H1 (cell line): ENCODE results near the gene ATP9B. TPM values are rescaled to one million over a fixed set of nuclear protein-coding genes. Genes with fewer than 3 reads are reported as not detected.

Experiments used
- CTCF ChIA-PET: fragments of 300-600 bp; sonication (Branson Sonifier 250); formaldehyde crosslinking; loops from one replicate; lab custom pipeline; 2021; ENCODE audit not compliant: partially characterized antibody; lab: Charles Lee
- POLR2A ChIA-PET: fragments of 300-600 bp; sonication (Branson Sonifier 250); formaldehyde crosslinking; loops from one replicate; lab custom pipeline; 2021; ENCODE audit warnings: inconsistent platforms; ENCODE audit not compliant: partially characterized antibody; lab: Charles Lee
- DNase-seq, 2 experiments: peaks; one replicate each; pipeline versions ENCODE4 v3.0.0 to v3.0.0-alpha.2; 2010 to 2022; ENCODE audit warnings: low spot score in 2 of 2, low read depth in 1 of 2, mixed read lengths in 1 of 2
- FAIRE-seq: peaks from 2 replicates; lab custom pipeline; 2011; peaks lifted over from hg19 to GRCh38; lab: Jason Lieb, UNC
- H2AFZ ChIP-seq: 2 replicates; pipeline ENCODE4 v1.8.1; 2012; ENCODE audit warnings: low read length, inconsistent platforms
- H2AK5ac ChIP-seq: 2 replicates; pipeline ENCODE4 v1.6.1; 2013; ENCODE audit warnings: low read depth, low read length
- H2BK120ac ChIP-seq: replicated peaks from 2 replicates; pipeline ENCODE3; 2013; ENCODE audit warnings: low read depth, low read length, inconsistent platforms
- H2BK12ac ChIP-seq: 2 replicates; pipeline ENCODE4 v1.6.1; 2013; ENCODE audit warnings: low read depth, low read length
- H2BK15ac ChIP-seq: 2 replicates; pipeline ENCODE4 v1.6.1; 2013; ENCODE audit warnings: low read length
- H2BK20ac ChIP-seq: 2 replicates; pipeline ENCODE4 v1.6.1; 2013; ENCODE audit warnings: low read length
- H2BK5ac ChIP-seq: 2 replicates; pipeline ENCODE4 v1.6.1; 2013; ENCODE audit warnings: low read depth, low read length
- H3K14ac ChIP-seq: 2 replicates; pipeline ENCODE4 v1.6.1; 2013; ENCODE audit warnings: inconsistent platforms; ENCODE audit not compliant: insufficient read length
- H3K18ac ChIP-seq: 2 replicates; pipeline ENCODE4 v1.6.1; 2013; ENCODE audit warnings: low read length; ENCODE audit errors: extremely low read depth
- H3K23ac ChIP-seq: 2 replicates; pipeline ENCODE4 v1.6.1; 2013; ENCODE audit warnings: inconsistent platforms; ENCODE audit not compliant: insufficient read length
- H3K23me2 ChIP-seq: 2 replicates; pipeline ENCODE4 v1.6.1; 2013; ENCODE audit warnings: low read depth, low read length
- H3K27ac ChIP-seq: 2 replicates; pipeline ENCODE4 v1.6.1; 2011; ENCODE audit warnings: low read depth, low read length, inconsistent platforms
- H3K27me3 ChIP-seq, 4 experiments: replicated peaks in 1 of 4; 1 replicate in 1 of 4; 2 replicates in 3 of 4; pipeline versions ENCODE4 v1.6.1 to v1.8.1; 2011 to 2013; ENCODE audit warnings: low read length in 3 of 4, mild to moderate bottlenecking in 3 of 4, inconsistent platforms in 2 of 4, mixed read lengths in 2 of 4, moderate library complexity in 1 of 4; ENCODE audit not compliant: control insufficient read depth in 3 of 4, insufficient read depth in 3 of 4; ENCODE audit errors: extremely low read depth in 1 of 4
- H3K36me3 ChIP-seq, 4 experiments: 2 replicates each; pipeline versions ENCODE4 v1.6.1 to v1.8.1; 2011 to 2013; ENCODE audit warnings: mild to moderate bottlenecking in 4 of 4, low read length in 3 of 4, moderate library complexity in 2 of 4, control low read depth in 1 of 4, inconsistent platforms in 1 of 4; ENCODE audit not compliant: insufficient read depth in 4 of 4, control insufficient read depth in 2 of 4
- H3K4ac ChIP-seq: replicated peaks from 2 replicates; pipeline ENCODE3; 2013; ENCODE audit warnings: low read length, low read depth, mixed read lengths, inconsistent platforms; ENCODE audit not compliant: insufficient read length
- H3K4me1 ChIP-seq, 4 experiments: replicated peaks in 1 of 4; 1 replicate in 1 of 4; 2 replicates in 3 of 4; pipeline versions ENCODE4 v1.6.1 to v1.8.1; 2011 to 2013; ENCODE audit warnings: low read length in 3 of 4, inconsistent platforms in 2 of 4, mixed read lengths in 1 of 4; ENCODE audit not compliant: insufficient read depth in 4 of 4, control insufficient read depth in 3 of 4
- H3K4me2 ChIP-seq, 2 experiments: 2 replicates each; pipeline versions ENCODE4 v1.6.1 to v1.8.1; 2011 to 2013; ENCODE audit warnings: low read depth in 2 of 2, low read length in 2 of 2, control low read depth in 1 of 2, inconsistent platforms in 1 of 2, mild to moderate bottlenecking in 1 of 2; ENCODE audit not compliant: insufficient read depth in 1 of 2
- H3K4me3 ChIP-seq, 4 experiments: fragments of 200-600, 300-600 bp in 1 of 4; sonication (generic), shearing (Covaris generic), sonication (Bioruptor Twin) in 1 of 4; 2 replicates each; pipeline versions ENCODE4 v1.5.1 to v1.8.1; 2011 to 2016; ENCODE audit warnings: low read length in 4 of 4, low read depth in 3 of 4, control low read depth in 2 of 4, inconsistent platforms in 2 of 4, mild to moderate bottlenecking in 2 of 4, mixed read lengths in 1 of 4, moderate library complexity in 1 of 4; ENCODE audit not compliant: insufficient read depth in 2 of 4; ENCODE audit errors: extremely low read depth in 1 of 4
- H3K56ac ChIP-seq: replicated peaks from 2 replicates; pipeline ENCODE3; 2013; ENCODE audit warnings: low read depth, mild to moderate bottlenecking, mixed read lengths, low read length, inconsistent platforms; ENCODE audit not compliant: insufficient read length
- H3K79me1 ChIP-seq: 2 replicates; pipeline ENCODE4 v1.6.1; 2013; ENCODE audit warnings: low read depth, low read length, control low read depth
- H3K79me2 ChIP-seq, 2 experiments: 2 replicates each; pipeline versions ENCODE4 v1.6.1 to v1.8.1; 2012 to 2013; ENCODE audit warnings: low read length in 2 of 2, mild to moderate bottlenecking in 2 of 2, inconsistent platforms in 1 of 2; ENCODE audit not compliant: insufficient read depth in 2 of 2, control insufficient read depth in 1 of 2
- H3K9ac ChIP-seq, 4 experiments: replicated peaks in 1 of 4; 1 replicate in 1 of 4; 2 replicates in 3 of 4; pipeline versions ENCODE4 v1.6.1 to v1.8.1; 2011 to 2013; ENCODE audit warnings: low read depth in 3 of 4, low read length in 3 of 4, control low read depth in 2 of 4, mild to moderate bottlenecking in 2 of 4, moderate library complexity in 2 of 4, inconsistent platforms in 1 of 4; ENCODE audit errors: extremely low read depth in 1 of 4
- H3K9me3 ChIP-seq, 2 experiments: 2 replicates each; pipeline versions ENCODE4 v1.6.1 to v1.8.1; 2012 to 2013; ENCODE audit warnings: mild to moderate bottlenecking in 2 of 2, moderate library complexity in 2 of 2, control low read depth in 1 of 2, inconsistent platforms in 1 of 2, low read depth in 1 of 2, low read length in 1 of 2, mixed read lengths in 1 of 2; ENCODE audit not compliant: insufficient read depth in 2 of 2
- H4K20me1 ChIP-seq, 2 experiments: replicated peaks in 1 of 2; 2 replicates each; pipeline versions ENCODE3 to v1.8.1; 2011 to 2013; ENCODE audit warnings: inconsistent platforms in 2 of 2, low read length in 2 of 2, mild to moderate bottlenecking in 1 of 2; ENCODE audit not compliant: insufficient read depth in 2 of 2, control insufficient read depth in 1 of 2
- H4K5ac ChIP-seq: 2 replicates; pipeline ENCODE4 v1.6.1; 2013; ENCODE audit warnings: low read length, low read depth, mixed read lengths, inconsistent platforms; ENCODE audit not compliant: insufficient read length
- H4K8ac ChIP-seq: 2 replicates; pipeline ENCODE4 v1.8.0; 2013; ENCODE audit warnings: mild to moderate bottlenecking, moderate library complexity, low read length, inconsistent platforms; ENCODE audit not compliant: insufficient read depth; ENCODE audit errors: extremely low read depth
- H4K91ac ChIP-seq: replicated peaks from 2 replicates; pipeline ENCODE3; 2013; ENCODE audit warnings: low read length, mixed read lengths, inconsistent platforms; ENCODE audit not compliant: insufficient read length
- CBX5 ChIP-seq: fragments of 300-800, 300-1000 bp; sonication (generic); IDR thresholded peaks from 2 replicates; pipeline ENCODE4 v1.7.1; 2016; ENCODE audit warnings: antibody characterized with exemption, low read length, low read depth
- CHD1 ChIP-seq: IDR thresholded peaks from 2 replicates; pipeline ENCODE4 v1.6.1; 2012; ENCODE audit warnings: low read depth, low read length, improper control_type of control experiment
- RAD21 ChIP-seq, 2 experiments: IDR thresholded peaks in 1 of 2; conservative IDR thresholded peaks in 1 of 2; 2 replicates each; pipeline ENCODE4 v1.6.1; 2011; ENCODE audit warnings: low read depth in 2 of 2, low read length in 2 of 2, improper control_type of control experiment in 1 of 2, inconsistent platforms in 1 of 2, mild to moderate bottlenecking in 1 of 2, moderate library complexity in 1 of 2
- RBBP5 ChIP-seq: IDR thresholded peaks from 2 replicates; pipeline ENCODE4 v1.7.1; 2012; ENCODE audit warnings: low read depth, mild to moderate bottlenecking, inconsistent platforms, low read length, moderate library complexity, borderline replicate concordance
- SAP30 ChIP-seq: fragments of 300-600 bp; sonication (generic); IDR thresholded peaks from 2 replicates; pipeline ENCODE4 v1.7.1; 2012; ENCODE audit warnings: low read length, moderate library complexity, mild to moderate bottlenecking, inconsistent platforms; ENCODE audit not compliant: insufficient read depth, insufficient replicate concordance
- TBP ChIP-seq: IDR thresholded peaks from 2 replicates; pipeline ENCODE4 v1.6.1; 2011; ENCODE audit warnings: low read depth, low read length, improper control_type of control experiment
- TEAD4 ChIP-seq: IDR thresholded peaks from 2 replicates; pipeline ENCODE4 v1.6.1; 2012; ENCODE audit warnings: low read depth, low read length, inconsistent platforms, mixed read lengths
- YY1 ChIP-seq: IDR thresholded peaks from 2 replicates; pipeline ENCODE4 v1.6.1; 2011; ENCODE audit warnings: low read depth, mild to moderate bottlenecking, low read length
- WGBS, 2 experiments: shearing (Covaris generic) in 1 of 2; methylation state at CpG; one replicate each; pipeline versions ENCODE4 v1.1.6 to v1.1.7; 2013 to 2015; ENCODE audit warnings: low lambda C conversion rate in 2 of 2, mixed read lengths in 2 of 2, inconsistent platforms in 1 of 2, low coverage in 1 of 2, missing lambda C conversion rate in 1 of 2; ENCODE audit not compliant: insufficient replicate concordance in 2 of 2, insufficient coverage in 1 of 2, insufficient read length in 1 of 2; ENCODE audit errors: extremely low coverage in 1 of 2, missing lambda C conversion rate in 1 of 2; 5-methylcytosine and 5-hydroxymethylcytosine counted together
- polyA plus RNA-seq, 7 experiments: library from polyadenylated mRNA; depleted of rRNA in 3 of 7; stranded (reverse) in 5 of 7; unstranded in 2 of 7; fragments of >200 nt in 5 of 7; fragments of 200-250 nt in 2 of 7; gene quantifications; 1 replicate in 5 of 7; 2 replicates in 1 of 7; 4 replicates in 1 of 7; pipeline versions ENCODE4 v1.2.1 to v1.2.3, GENCODE V29; 2011 to 2013; ENCODE audit warnings: missing spikeins in 2 of 7, mixed read lengths in 2 of 7
- total RNA-seq: library from RNA; stranded (reverse); fragmentation: NEBNext Ultra II Directional; extraction: Animal tissue kit (Norgen Biotek cat#: 25700); gene quantifications from 2 replicates; pipeline ENCODE4 v1.2.1, GENCODE V29; 2021

The ATP9B gene
- total and polyA plus RNA-seq, 2 of the 8 experiments (the other 6 are each of a cell fraction or from before 2014, with no cell fraction given), result 15.1 to 21.7 TPM

DNA sequence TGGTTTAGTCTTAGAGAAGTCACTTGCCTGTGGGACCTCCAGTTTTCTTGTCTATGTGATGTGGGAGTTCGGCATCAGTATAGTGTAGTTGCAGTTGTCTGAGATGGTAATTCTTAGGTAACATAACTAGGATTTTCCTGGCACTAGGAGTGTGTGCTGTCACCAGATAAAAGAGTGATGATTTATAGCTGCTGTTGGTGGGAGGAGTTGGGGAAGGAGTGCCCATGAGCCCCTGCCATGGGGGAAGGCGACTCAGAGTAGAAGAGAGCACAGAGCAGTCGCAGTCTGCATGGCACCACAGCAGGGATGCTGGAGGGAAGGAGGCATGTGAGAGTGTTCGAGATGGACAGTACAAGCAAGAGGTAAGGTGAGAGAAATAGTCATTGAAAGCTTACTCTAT lies 38.7 kb downstream of the ATP9B start:
- Histone ChIP-seq H2AK5ac (no peak overlapping the region), H3K23ac (no peak overlapping the region), H2BK5ac (no peak overlapping the region), H3K9ac (no peak overlapping the region), H3K27me3 (no peaks in the 10 kb centered on the region), H4K20me1 (peaks cover 0 to 11% of the 10 kb centered on the region in 2 experiments), H3K4ac (no peak overlapping the region), H3K27ac (no peak overlapping the region), H3K14ac (no peak overlapping the region), H2AFZ (no peak overlapping the region), H2BK15ac (no peak overlapping the region), H2BK120ac (no peak overlapping the region), H3K9me3 (no peaks in the 10 kb centered on the region), H3K56ac (no peak overlapping the region), H3K79me2 (peaks cover 9 to 53% of the 10 kb centered on the region in 2 experiments), H4K8ac (no peak overlapping the region), H3K79me1 (peaks cover 7% of the 10 kb centered on the region; the same call in 1 of the 2 replicates), H4K5ac (no peak overlapping the region), H3K4me2 (no peak overlapping the region), H3K36me3 (no peaks in the 10 kb centered on the region), H2BK20ac (no peak overlapping the region), H3K23me2 (no peaks in the 10 kb centered on the region), H3K4me3 (no peak overlapping the region), H4K91ac (no peak overlapping the region), H3K4me1 (no peaks in the 10 kb centered on the region; a peak in 1 of 7 replicates), H3K18ac (no peak overlapping the region), H2BK12ac (no peak overlapping the region)
- CTCF ChIA-PET, result interaction anchor here (1.0 to 1.5 kb wide), 2 partner anchors 7 to 21 kb away, joined by 3 read pairs; no protein-coding TSS in a partner anchor
- FAIRE-seq, result no peak
- POLR2A ChIA-PET, result interaction anchor here (1.0 kb wide), 1 partner anchor 12 kb away, joined by 3 read pairs; no protein-coding TSS in a partner anchor
- no peak for DNase-seq
- WGBS, 2 experiments, result 86% methylated on average over 4 of the region's 4 CpGs; no CpG with 5 or more reads in 1 of the 2 experiments
- TF ChIP-seq RBBP5 (no peak), SAP30 (no peak), YY1 (no peak), RAD21 (IDR thresholded peaks at IDR 0.05 in 1 of 2, conservative IDR thresholded peaks at IDR 0.05 in 1 of 2; ENCODE audit: low read depth in 2 of 2, low read length in 2 of 2) (no peak), TEAD4 (no peak), CHD1 (no peak), TBP (no peak), CBX5 (no peak)
